Kidney (tissue), 14 donors: ENCODE results near the gene RIMBP2. TPM values are rescaled to one million over a fixed set of nuclear protein-coding genes. Genes with fewer than 3 reads are reported as not detected.

ENCODE experiments used
- DNase-seq, 5 donors: peaks; one replicate each; pipeline ENCODE4 v3.0.0-alpha.2; 2013 to 2020
- FAIRE-seq: peaks from 2 replicates; lab custom pipeline; 2012; peaks lifted over from hg19 to GRCh38; lab: Jason Lieb, UNC
- H3K27ac ChIP-seq, 2 donors: one replicate each; pipeline ENCODE4 v1.7.0; 2013; ENCODE audit warnings: low read depth in 2 of 2, low read length in 2 of 2, inconsistent platforms in 1 of 2
- H3K27me3 ChIP-seq: one replicate; pipeline ENCODE4 v1.7.1; 2013; ENCODE audit warnings: low read length, inconsistent platforms; ENCODE audit not compliant: control insufficient read depth, insufficient read depth
- H3K36me3 ChIP-seq, 3 donors: one replicate each; pipeline versions ENCODE4 v1.7.0 to v1.7.1; 2013; ENCODE audit warnings: low read length in 3 of 3, control low read depth in 1 of 3, inconsistent platforms in 1 of 3; ENCODE audit not compliant: insufficient read depth in 3 of 3, control insufficient read depth in 2 of 3
- H3K4me1 ChIP-seq, 3 donors: one replicate each; pipeline versions ENCODE4 v1.7.0 to v1.7.1; 2013; ENCODE audit warnings: low read length in 3 of 3, inconsistent platforms in 1 of 3, low read depth in 1 of 3; ENCODE audit not compliant: control insufficient read depth in 2 of 3, insufficient read depth in 2 of 3
- H3K4me3 ChIP-seq, 3 donors: one replicate each; pipeline versions ENCODE4 v1.7.0 to v1.8.1; 2013; ENCODE audit warnings: low read length in 3 of 3, control low read depth in 1 of 3, inconsistent platforms in 1 of 3
- H3K9ac ChIP-seq, 3 donors: one replicate each; pipeline versions ENCODE4 v1.7.0 to v1.7.1; 2013; ENCODE audit warnings: low read length in 3 of 3, control low read depth in 1 of 3, inconsistent platforms in 1 of 3
- H3K9me3 ChIP-seq, 3 donors: one replicate each; pipeline versions ENCODE4 v1.7.0 to v1.7.1; 2013; ENCODE audit warnings: low read length in 3 of 3, control low read depth in 1 of 3, inconsistent platforms in 1 of 3; ENCODE audit not compliant: control insufficient read depth in 2 of 3, insufficient read depth in 1 of 3
- intact Hi-C: fragments of 100-400 bp; cut with DNase I; formaldehyde crosslinking; loops from one replicate; pipeline ENCODE4 v1.11.1; 2022
- polyA plus RNA-seq: library from polyadenylated mRNA; stranded (reverse); fragments of 350-450 nt; fragmentation: Illumina TruSeq; extraction: RNeasy Lipid Tissue Mini Kit (QIAGEN cat#74804); gene quantifications from one replicate; pipeline ENCODE4 v1.2.3, GENCODE V29; 2014; ENCODE audit warnings: low read depth, low replicate concordance; ENCODE audit not compliant: insufficient read depth
- total RNA-seq: library from RNA; stranded (reverse); fragmentation: NEBNext Ultra II Directional; extraction: Animal tissue kit (Norgen Biotek cat#: 25700); gene quantifications from one replicate; pipeline ENCODE4 v1.2.1, GENCODE V29; 2021
- TF ChIP-seq, protein P1 (sequence below): IDR thresholded peaks from 3 replicates; pipeline ENCODE4 v1.5.1; 2012; ENCODE audit warnings: mild to moderate bottlenecking, moderate library complexity, borderline replicate concordance; ENCODE audit not compliant: insufficient read depth; ENCODE audit errors: extremely low read depth
- donor health status: control.
- donor health status: control.
- donor health status: control.
- donor health status: control.
- donor health status: control.
- donor health status: DM: yes; HTN: yes; CAD: no.
- donor health status: Normal renal cell carcinoma (clear cell type).

RIMBP2 gene
- total and polyA plus RNA-seq, 2 donors from 2014 or later: 2.8 to 51.7 TPM

DNA sequence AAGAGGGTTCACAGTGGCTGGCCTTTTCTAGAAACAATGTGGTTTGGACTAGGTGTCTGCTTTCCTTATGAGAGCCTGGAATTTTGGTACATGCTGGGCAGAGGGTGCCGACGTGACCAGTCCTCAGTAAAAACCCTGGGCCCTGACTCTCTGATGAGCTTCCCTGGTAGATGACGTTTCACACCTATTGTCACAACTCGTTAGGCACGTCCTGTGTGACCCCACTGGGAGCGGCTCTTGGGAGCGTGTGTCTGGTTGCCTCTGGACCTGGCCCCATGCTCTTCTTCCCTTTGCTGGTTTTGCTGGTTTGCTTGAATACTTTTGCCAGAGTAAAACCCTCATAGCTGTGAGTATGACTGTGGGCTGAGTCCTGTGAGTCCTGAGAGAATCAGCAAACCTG, 136.9 kb downstream of the RIMBP2 start:
- peaks cover 0 to 3% (median 0%) of the 10 kb centered on the region in 3 donors for H3K9me3 ChIP-seq
- H3K9ac ChIP-seq: no peak overlapping the region
- intact Hi-C loops: no loop called here
- TF ChIP-seq, protein P1, sequence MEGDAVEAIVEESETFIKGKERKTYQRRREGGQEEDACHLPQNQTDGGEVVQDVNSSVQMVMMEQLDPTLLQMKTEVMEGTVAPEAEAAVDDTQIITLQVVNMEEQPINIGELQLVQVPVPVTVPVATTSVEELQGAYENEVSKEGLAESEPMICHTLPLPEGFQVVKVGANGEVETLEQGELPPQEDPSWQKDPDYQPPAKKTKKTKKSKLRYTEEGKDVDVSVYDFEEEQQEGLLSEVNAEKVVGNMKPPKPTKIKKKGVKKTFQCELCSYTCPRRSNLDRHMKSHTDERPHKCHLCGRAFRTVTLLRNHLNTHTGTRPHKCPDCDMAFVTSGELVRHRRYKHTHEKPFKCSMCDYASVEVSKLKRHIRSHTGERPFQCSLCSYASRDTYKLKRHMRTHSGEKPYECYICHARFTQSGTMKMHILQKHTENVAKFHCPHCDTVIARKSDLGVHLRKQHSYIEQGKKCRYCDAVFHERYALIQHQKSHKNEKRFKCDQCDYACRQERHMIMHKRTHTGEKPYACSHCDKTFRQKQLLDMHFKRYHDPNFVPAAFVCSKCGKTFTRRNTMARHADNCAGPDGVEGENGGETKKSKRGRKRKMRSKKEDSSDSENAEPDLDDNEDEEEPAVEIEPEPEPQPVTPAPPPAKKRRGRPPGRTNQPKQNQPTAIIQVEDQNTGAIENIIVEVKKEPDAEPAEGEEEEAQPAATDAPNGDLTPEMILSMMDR: no peak
- FAIRE-seq: no peak
- H3K27me3 ChIP-seq: no peaks in the 10 kb centered on the region
- H3K4me1 ChIP-seq: no peaks in the 10 kb centered on the region
- no peak overlapping the region for H3K4me3 ChIP-seq
- H3K27ac ChIP-seq: no peak overlapping the region
- DNase-seq: no peak
- no peaks in the 10 kb centered on the region for H3K36me3 ChIP-seq

- FAIRE-seq (no peak), DNase-seq (no peak)
- H3K36me3 ChIP-seq: no peaks in the 10 kb centered on the region
- no peak overlapping the region for H3K4me3 ChIP-seq
- TF ChIP-seq, protein P1: no peak
- no peaks in the 10 kb centered on the region for H3K9me3 ChIP-seq
- H3K4me1 ChIP-seq: no peaks in the 10 kb centered on the region
- intact Hi-C loops: no loop called here
- no peak overlapping the region for H3K9ac ChIP-seq
- no peak overlapping the region for H3K27ac ChIP-seq
- H3K27me3 ChIP-seq: no peaks in the 10 kb centered on the region
Observed at GRCh38 chr12:130577351-130577750, 138.7 kb downstream of the RIMBP2 start.

GRCh38 chr12:130576371-130576816, 139.7 kb downstream of the RIMBP2 start:
- no peak overlapping the region for H3K4me3 ChIP-seq
- no peaks in the 10 kb centered on the region for H3K27me3 ChIP-seq
- no peak for DNase-seq
- no peaks in the 10 kb centered on the region for H3K4me1 ChIP-seq
- no peaks in the 10 kb centered on the region for H3K9me3 ChIP-seq
- intact Hi-C loops: no loop called here
- TF ChIP-seq, protein P1: no peak
- no peaks in the 10 kb centered on the region for H3K36me3 ChIP-seq
- H3K9ac ChIP-seq: no peak overlapping the region
- no peak for FAIRE-seq
- no peak overlapping the region for H3K27ac ChIP-seq

- Histone ChIP-seq H3K9ac (no peak overlapping the region), H3K9me3 (no peaks in the 10 kb centered on the region), H3K27ac (no peak overlapping the region), H3K4me1 (no peaks in the 10 kb centered on the region), H3K36me3 (no peaks in the 10 kb centered on the region), H3K4me3 (no peak overlapping the region), H3K27me3 (no peaks in the 10 kb centered on the region)
- TF ChIP-seq, protein P1: no peak
- no peak for FAIRE-seq
- DNase-seq: no peak
- intact Hi-C loops: no loop called here
Observed at GRCh38 chr12:130574402-130574801, 141.7 kb downstream of the RIMBP2 start.
